Liver (tissue), 9 donors: ENCODE data around the gene PPP1R14C. TPM values are rescaled to one million over a fixed set of nuclear protein-coding genes. Genes with fewer than 3 reads are reported as not detected.

Experiments used
- DNase-seq: peaks from one replicate; pipeline ENCODE4 v3.0.0-alpha.2; 2017; ENCODE audit warnings: low spot score
- H3K27ac ChIP-seq, 2 donors: one replicate each; pipeline ENCODE4 v1.7.0; 2013; ENCODE audit warnings: inconsistent platforms in 2 of 2, low read length in 2 of 2, control low read depth in 1 of 2, low read depth in 1 of 2, mild to moderate bottlenecking in 1 of 2
- H3K27me3 ChIP-seq, 4 donors: one replicate each; pipeline versions ENCODE4 v1.6.1 to v1.7.0; 2013; ENCODE audit warnings: low read length in 3 of 4, inconsistent platforms in 1 of 4, mild to moderate bottlenecking in 1 of 4, moderate library complexity in 1 of 4; ENCODE audit not compliant: control insufficient read depth in 4 of 4, insufficient read depth in 4 of 4
- H3K36me3 ChIP-seq, 4 donors: one replicate each; pipeline versions ENCODE4 v1.6.1 to v1.7.0; 2013; ENCODE audit warnings: low read length in 3 of 4, mild to moderate bottlenecking in 3 of 4, low read depth in 1 of 4, moderate library complexity in 1 of 4; ENCODE audit not compliant: control insufficient read depth in 4 of 4, insufficient read depth in 3 of 4
- H3K4me1 ChIP-seq, 4 donors: one replicate each; pipeline versions ENCODE4 v1.6.1 to v1.7.0; 2013; ENCODE audit warnings: low read length in 3 of 4, mild to moderate bottlenecking in 3 of 4, moderate library complexity in 1 of 4; ENCODE audit not compliant: control insufficient read depth in 4 of 4, insufficient read depth in 4 of 4
- H3K4me3 ChIP-seq, 3 donors: one replicate each; pipeline versions ENCODE4 v1.6.1 to v1.7.0; 2013; ENCODE audit warnings: low read length in 3 of 3, control low read depth in 1 of 3, low read depth in 1 of 3, mild to moderate bottlenecking in 1 of 3
- H3K9ac ChIP-seq, 2 donors: one replicate each; pipeline ENCODE4 v1.7.0; 2013; ENCODE audit warnings: low read length in 2 of 2, mild to moderate bottlenecking in 2 of 2, moderate library complexity in 2 of 2, control low read depth in 1 of 2, low read depth in 1 of 2
- H3K9me3 ChIP-seq, 4 donors: one replicate each; pipeline versions ENCODE4 v1.6.1 to v1.7.0; 2013; ENCODE audit warnings: low read length in 3 of 4; ENCODE audit not compliant: control insufficient read depth in 4 of 4
- ATF3 ChIP-seq: IDR thresholded peaks from 2 replicates; pipeline ENCODE4 v1.6.1; 2016; ENCODE audit warnings: antibody characterized with exemption
- CTCF ChIP-seq: fragments of 150-350 bp; IDR thresholded peaks from 2 replicates; pipeline ENCODE4 v1.5.1; 2017; ENCODE audit warnings: improper control_type of control experiment, low read depth, low read length; ENCODE audit not compliant: missing input control
- EGR1 ChIP-seq, 2 donors: IDR thresholded peaks; 2 replicates each; pipeline ENCODE4 v1.6.1; 2016 to 2018; ENCODE audit warnings: antibody characterized with exemption in 2 of 2, low read depth in 2 of 2
- FOXA1 ChIP-seq: IDR thresholded peaks from 2 replicates; pipeline ENCODE4 v1.6.1; 2016; ENCODE audit warnings: antibody characterized with exemption
- FOXA2 ChIP-seq: IDR thresholded peaks from 2 replicates; pipeline ENCODE4 v1.6.1; 2016; ENCODE audit warnings: antibody characterized with exemption
- GABPA ChIP-seq, 2 donors: IDR thresholded peaks in 1 of 2; conservative IDR thresholded peaks in 1 of 2; 2 replicates each; pipeline ENCODE4 v1.6.1; 2016; ENCODE audit warnings: antibody characterized with exemption in 2 of 2, mild to moderate bottlenecking in 1 of 2, moderate library complexity in 1 of 2
- HNF4G ChIP-seq: IDR thresholded peaks from 2 replicates; pipeline ENCODE4 v1.6.1; 2016; ENCODE audit warnings: antibody characterized with exemption
- JUND ChIP-seq, 2 donors: IDR thresholded peaks; 2 replicates each; pipeline ENCODE4 v1.6.1; 2016; ENCODE audit warnings: antibody characterized with exemption in 2 of 2
- NR2F2 ChIP-seq: IDR thresholded peaks from 2 replicates; pipeline ENCODE4 v1.6.1; 2016; ENCODE audit warnings: antibody characterized with exemption
- RAD21 ChIP-seq, 2 donors: IDR thresholded peaks; 2 replicates each; pipeline ENCODE4 v1.6.1; 2016; ENCODE audit warnings: antibody characterized with exemption in 2 of 2, mild to moderate bottlenecking in 2 of 2
- REST ChIP-seq: IDR thresholded peaks from 2 replicates; pipeline ENCODE4 v1.6.1; 2016; ENCODE audit warnings: antibody characterized with exemption, mild to moderate bottlenecking
- RXRA ChIP-seq, 2 donors: IDR thresholded peaks; 2 replicates each; pipeline ENCODE4 v1.6.1; 2017 to 2018; ENCODE audit warnings: antibody characterized with exemption in 2 of 2, mild to moderate bottlenecking in 1 of 2
- SP1 ChIP-seq: IDR thresholded peaks from 2 replicates; pipeline ENCODE4 v1.6.1; 2018; ENCODE audit warnings: antibody characterized with exemption, mild to moderate bottlenecking
- TAF1 ChIP-seq: conservative IDR thresholded peaks from 2 replicates; pipeline ENCODE4 v1.6.1; 2016; ENCODE audit warnings: antibody characterized with exemption, mild to moderate bottlenecking
- YY1 ChIP-seq: IDR thresholded peaks from 2 replicates; pipeline ENCODE4 v1.6.1; 2016; ENCODE audit warnings: antibody characterized with exemption, mild to moderate bottlenecking
- ZBTB33 ChIP-seq: IDR thresholded peaks from 2 replicates; pipeline ENCODE4 v1.6.1; 2016; ENCODE audit warnings: antibody characterized with exemption
- WGBS: extraction: QIAGEN DNeasy Blood & Tissue Kit; methylation state at CpG from one replicate; pipeline ENCODE4 v1.1.7; 2013; 5-methylcytosine and 5-hydroxymethylcytosine counted together
- polyA plus RNA-seq, 2 donors: library from polyadenylated mRNA; stranded (reverse) in 1 of 2; unstranded in 1 of 2; fragments of 200-250 nt in 1 of 2; fragments of >200 nt in 1 of 2; fragmentation: Nextera tagmentation in 1 of 2; extraction: Ambion mirVana in 1 of 2; gene quantifications; one replicate each; pipeline versions ENCODE4 v1.2.1 to v1.2.3, GENCODE V29; 2013 to 2015
- total RNA-seq, 2 donors: library from RNA; depleted of rRNA; stranded (reverse); fragments of >200 nt; gene quantifications; one replicate each; pipeline ENCODE4 v1.2.3, GENCODE V29; 2014
- donor health status: healthy.
- donor health status: healthy.
- donor health status: healthy.
- donor health status: healthy.
- donor health status: healthy.

The PPP1R14C gene
- total and polyA plus RNA-seq, 4 donors, result 0.05 TPM; not detected in 3

- no peaks in the 10 kb centered on the region for H3K27me3 ChIP-seq
- WGBS, result 88% methylated on average over 6 of the region's 6 CpGs
- no peak for TF ChIP-seq CTCF
- no peak for TF ChIP-seq ATF3
- TF ChIP-seq RXRA (IDR thresholded peaks at IDR 0.05), result no peak
- TF ChIP-seq GABPA (IDR thresholded peaks at IDR 0.05 in 1 of 2, conservative IDR thresholded peaks at IDR 0.05 in 1 of 2), result no peak
- TF ChIP-seq RAD21 (IDR thresholded peaks at IDR 0.05), result no peak
- no peak for TF ChIP-seq FOXA2
- no peak for TF ChIP-seq FOXA1
- no peak for TF ChIP-seq YY1
- TF ChIP-seq SP1, result no peak
- TF ChIP-seq REST, result no peak
- no peak for TF ChIP-seq EGR1 (IDR thresholded peaks at IDR 0.05; ENCODE audit: low read depth in 2 of 2)
- TF ChIP-seq TAF1, result no peak
- TF ChIP-seq HNF4G, result no peak
- no peak for TF ChIP-seq JUND (IDR thresholded peaks at IDR 0.05)
- no peak for TF ChIP-seq NR2F2
- no peak for TF ChIP-seq ZBTB33
Measured at GRCh38 chr6:150275489-150275888, 132.6 kb downstream of the PPP1R14C start.

GRCh38 chr6:150276168-150276936, 133.5 kb downstream of the PPP1R14C start:
- WGBS, result 82% methylated on average over 8 of the region's 8 CpGs
- TF ChIP-seq SP1, result no peak
- TF ChIP-seq ZBTB33, result no peak
- TF ChIP-seq GABPA (IDR thresholded peaks at IDR 0.05 in 1 of 2, conservative IDR thresholded peaks at IDR 0.05 in 1 of 2), result no peak
- H3K9me3 ChIP-seq, result no peaks in the 10 kb centered on the region
- H3K4me1 ChIP-seq, result no peaks in the 10 kb centered on the region
- no peaks in the 10 kb centered on the region for H3K27me3 ChIP-seq
- H3K27ac ChIP-seq, result no peak overlapping the region
- no peak overlapping the region for H3K4me3 ChIP-seq
- no peaks in the 10 kb centered on the region for H3K36me3 ChIP-seq
- DNase-seq, result no peak
- H3K9ac ChIP-seq, result no peak overlapping the region

More at GRCh38 chr6:150275489-150275888, 132.6 kb downstream of the PPP1R14C start:
- H3K9ac ChIP-seq, result no peak overlapping the region
- DNase-seq, result no peak
- no peaks in the 10 kb centered on the region for H3K4me1 ChIP-seq
- H3K4me3 ChIP-seq, result no peak overlapping the region
- no peaks in the 10 kb centered on the region for H3K36me3 ChIP-seq
- H3K27ac ChIP-seq, result no peak overlapping the region
- H3K9me3 ChIP-seq, result no peaks in the 10 kb centered on the region
